Hepatocyte (in vitro differentiated cells): ENCODE measurements around the gene CHN1.

Experiments used
- CTCF ChIP-seq: fragments of 200-600 bp; sonication (generic); IDR thresholded peaks from 2 replicates; pipeline ENCODE4 v1.5.1; 2016; ENCODE audit warnings: antibody characterized with exemption, mild to moderate bottlenecking; ENCODE audit not compliant: poor library complexity
- EZH2 ChIP-seq: fragments of 200-600 bp; sonication (generic); IDR thresholded peaks from 2 replicates; pipeline ENCODE4 v1.6.1; 2016; ENCODE audit warnings: antibody characterized with exemption, mild to moderate bottlenecking, borderline replicate concordance

GRCh38 chr2:174820361-174820760 lies 184.8 kb downstream of the CHN1 start:
- TF ChIP-seq CTCF (no peak), EZH2 (no peak)
